HepG2 (cell line): ENCODE data around the gene FEV. TPM values are rescaled to one million over a fixed set of nuclear protein-coding genes. Genes with fewer than 3 reads are reported as not detected.

Experiments used
- KDM5B ChIP-seq: sonication (generic); formaldehyde crosslinking; IDR thresholded peaks from 2 replicates; pipeline ENCODE4 v1.4.0; 2020; ENCODE audit warnings: missing genetic modification reagents, mild to moderate bottlenecking, borderline replicate concordance
- MBNL3 ChIP-seq: fragments of 250-450 bp; sonication (Bioruptor Pico); conservative IDR thresholded peaks from 2 replicates; pipeline ENCODE4 v1.8.0; 2022; ENCODE audit warnings: mild to moderate bottlenecking, inconsistent platforms
- MTF1 ChIP-seq: sonication (generic); formaldehyde crosslinking; IDR thresholded peaks from 2 replicates; pipeline ENCODE4 v1.5.0; 2020; ENCODE audit warnings: missing genetic modification reagents
- MZF1 ChIP-seq: sonication (generic); formaldehyde crosslinking; IDR thresholded peaks from 2 replicates; pipeline ENCODE4 v1.8.1; 2023; ENCODE audit warnings: mild to moderate bottlenecking, missing genetic modification reagents, borderline replicate concordance
- NFRKB ChIP-seq: fragments of 450-650 bp; IDR thresholded peaks from 2 replicates; pipeline ENCODE4 v1.6.1; 2017
- NFYB ChIP-seq: sonication (generic); formaldehyde crosslinking; IDR thresholded peaks from 2 replicates; pipeline ENCODE4 v1.4.0; 2020; ENCODE audit warnings: missing genetic modification reagents
- NRL ChIP-seq: sonication (generic); formaldehyde crosslinking; IDR thresholded peaks from 2 replicates; pipeline ENCODE4 v1.5.0; 2020; ENCODE audit warnings: missing genetic modification reagents, mild to moderate bottlenecking, moderate library complexity, borderline replicate concordance
- RAD51 ChIP-seq: fragments of 450-650 bp; IDR thresholded peaks from 2 replicates; pipeline ENCODE4 v1.6.1; 2016; ENCODE audit warnings: borderline replicate concordance
- RELA ChIP-seq: sonication (generic); formaldehyde crosslinking; IDR thresholded peaks from 2 replicates; pipeline ENCODE4 v1.4.0; 2020; ENCODE audit warnings: missing genetic modification reagents
- RFX5 ChIP-seq: IDR thresholded peaks from 2 replicates; pipeline ENCODE4 v1.6.1; 2011; ENCODE audit warnings: low read depth, low read length, improper control_type of control experiment
- TBP ChIP-seq: sonication (generic); formaldehyde crosslinking; IDR thresholded peaks from 2 replicates; pipeline ENCODE4 v1.5.0; 2020; ENCODE audit warnings: missing genetic modification reagents
- ZFP37 ChIP-seq: sonication (generic); formaldehyde crosslinking; IDR thresholded peaks from 2 replicates; pipeline ENCODE4 v1.4.0; 2020; ENCODE audit warnings: missing genetic modification reagents, borderline replicate concordance
- ZNF331 ChIP-seq: sonication (generic); formaldehyde crosslinking; IDR thresholded peaks from 2 replicates; pipeline ENCODE4 v1.4.0; 2020; ENCODE audit warnings: missing genetic modification reagents
- ZNF382 ChIP-seq: sonication (generic); formaldehyde crosslinking; IDR thresholded peaks from 2 replicates; pipeline ENCODE4 v1.5.0; 2020; ENCODE audit warnings: missing genetic modification reagents, mild to moderate bottlenecking, borderline replicate concordance
- polyA plus RNA-seq, 8 experiments: library from polyadenylated mRNA; depleted of rRNA in 3 of 8; stranded (reverse) in 7 of 8; unstranded in 1 of 8; fragments of >200 nt; fragmentation: Illumina TruSeq in 4 of 8; extraction: Trizol in 4 of 8; gene quantifications; 2 replicates each; pipeline versions ENCODE4 v1.2.1 to v1.2.3, GENCODE V29; 2011 to 2016; ENCODE audit warnings: low read depth in 4 of 8, missing spikeins in 1 of 8, mixed read lengths in 1 of 8; ENCODE audit not compliant: insufficient read depth in 1 of 8
- total RNA-seq, 5 experiments: library from RNA; depleted of rRNA; stranded (reverse); fragments of >200 nt; fragmentation: Illumina TruSeq; extraction: Trizol; gene quantifications; 2 replicates each; pipeline ENCODE4 v1.2.3, GENCODE V29; 2016; ENCODE audit warnings: low read depth in 1 of 5
- TF ChIP-seq, protein P1 (sequence below): IDR thresholded peaks from 2 replicates; pipeline ENCODE4 v1.6.1; 2016; ENCODE audit warnings: missing compliant biosample characterization, missing genetic modification reagents, borderline replicate concordance
- TF ChIP-seq, protein P2 (sequence below): sonication (generic); formaldehyde crosslinking; IDR thresholded peaks from 2 replicates; pipeline ENCODE4 v1.8.1; 2023; ENCODE audit warnings: mild to moderate bottlenecking, moderate library complexity, missing genetic modification reagents
- TF ChIP-seq, protein P3 (sequence below): sonication (generic); formaldehyde crosslinking; IDR thresholded peaks from 2 replicates; pipeline ENCODE4 v1.5.1; 2020; ENCODE audit warnings: mild to moderate bottlenecking, missing genetic modification reagents, moderate library complexity
- TF ChIP-seq, protein P4 (sequence below): sonication (generic); IDR thresholded peaks from 2 replicates; pipeline ENCODE4 v1.6.1; 2016; ENCODE audit warnings: low read depth, borderline replicate concordance
- TF ChIP-seq, protein P5 (sequence below): sonication (generic); formaldehyde crosslinking; IDR thresholded peaks from 2 replicates; pipeline ENCODE4 v1.5.0; 2020; ENCODE audit warnings: mild to moderate bottlenecking, missing genetic modification reagents

FEV gene
- total and polyA plus RNA-seq, 2 of the 13 experiments (the other 11 are each of a cell fraction or from before 2014, with no cell fraction given), result not detected

DNA sequence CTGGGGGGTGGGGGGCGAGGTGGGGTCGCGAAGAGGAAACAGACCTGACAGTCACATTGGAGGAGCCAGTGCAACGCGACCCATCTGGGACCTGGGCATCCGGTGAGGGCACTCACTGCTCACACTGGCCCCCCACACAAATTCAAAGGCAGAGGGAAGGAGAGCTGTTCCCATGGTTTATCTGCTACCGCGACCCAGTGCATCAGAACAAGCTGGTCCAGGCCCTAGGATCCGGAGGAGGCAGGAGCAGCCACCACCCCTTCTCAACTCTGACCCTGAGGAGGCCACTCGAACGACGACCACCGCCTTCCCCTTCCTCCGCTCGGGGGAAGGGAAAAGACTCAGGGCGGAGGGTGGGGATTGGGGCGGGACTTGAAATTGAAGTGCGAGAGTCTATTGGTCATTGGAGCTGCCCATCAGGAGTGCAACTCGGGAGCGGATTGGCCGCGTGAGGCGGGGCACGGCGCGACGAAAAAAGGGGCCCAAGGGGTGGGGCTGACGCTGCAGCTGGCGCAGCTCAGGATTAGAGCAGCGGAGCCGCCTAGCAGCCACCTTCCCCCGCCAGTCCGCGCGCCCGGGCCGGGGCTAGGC, 25.7 kb downstream of the FEV start, which contains the start of gene CDK5R2 (continued):
- TF ChIP-seq, protein P1, sequence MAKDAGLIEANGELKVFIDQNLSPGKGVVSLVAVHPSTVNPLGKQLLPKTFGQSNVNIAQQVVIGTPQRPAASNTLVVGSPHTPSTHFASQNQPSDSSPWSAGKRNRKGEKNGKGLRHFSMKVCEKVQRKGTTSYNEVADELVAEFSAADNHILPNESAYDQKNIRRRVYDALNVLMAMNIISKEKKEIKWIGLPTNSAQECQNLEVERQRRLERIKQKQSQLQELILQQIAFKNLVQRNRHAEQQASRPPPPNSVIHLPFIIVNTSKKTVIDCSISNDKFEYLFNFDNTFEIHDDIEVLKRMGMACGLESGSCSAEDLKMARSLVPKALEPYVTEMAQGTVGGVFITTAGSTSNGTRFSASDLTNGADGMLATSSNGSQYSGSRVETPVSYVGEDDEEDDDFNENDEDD (CRISPR knock-in tag), result no peak
- TF ChIP-seq MBNL3 (CRISPR knock-in tag) (no peak), ZFP37 (CRISPR knock-in tag) (no peak), NRL (CRISPR knock-in tag) (0 out of 2 replicates have a peak, but pooled peaks have one; percentile 25), ZNF382 (CRISPR knock-in tag) (no peak), KDM5B (CRISPR knock-in tag) (no peak), MTF1 (no peak), RAD51 (no peak), NFYB (CRISPR knock-in tag) (peak; percentile 89), ZNF331 (CRISPR knock-in tag) (no peak), TBP (CRISPR knock-in tag) (no peak), RFX5 (no peak), MZF1 (CRISPR knock-in tag) (no peak), RELA (CRISPR knock-in tag) (no peak), NFRKB (no peak)
- TF ChIP-seq, protein P2, sequence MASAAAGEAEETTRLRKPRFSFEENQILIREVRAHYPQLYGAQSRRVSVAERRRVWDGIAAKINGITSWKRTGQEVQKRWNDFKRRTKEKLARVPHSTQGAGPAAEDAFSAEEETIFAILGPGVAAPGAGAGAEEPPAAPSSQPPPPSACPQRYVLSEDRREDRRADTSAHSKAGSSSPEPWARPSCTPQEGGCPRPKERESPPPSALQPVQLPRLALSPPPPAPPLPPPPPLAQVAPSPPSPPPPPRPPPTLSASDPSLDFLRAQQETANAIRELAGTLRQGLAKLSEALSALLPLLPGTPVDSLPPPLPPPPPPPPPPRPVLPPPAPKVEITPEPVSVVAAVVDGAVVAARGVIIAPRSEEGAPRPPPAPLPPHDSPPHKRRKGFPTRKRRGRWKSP (CRISPR knock-in tag), result peak; percentile 59
- TF ChIP-seq, protein P3, sequence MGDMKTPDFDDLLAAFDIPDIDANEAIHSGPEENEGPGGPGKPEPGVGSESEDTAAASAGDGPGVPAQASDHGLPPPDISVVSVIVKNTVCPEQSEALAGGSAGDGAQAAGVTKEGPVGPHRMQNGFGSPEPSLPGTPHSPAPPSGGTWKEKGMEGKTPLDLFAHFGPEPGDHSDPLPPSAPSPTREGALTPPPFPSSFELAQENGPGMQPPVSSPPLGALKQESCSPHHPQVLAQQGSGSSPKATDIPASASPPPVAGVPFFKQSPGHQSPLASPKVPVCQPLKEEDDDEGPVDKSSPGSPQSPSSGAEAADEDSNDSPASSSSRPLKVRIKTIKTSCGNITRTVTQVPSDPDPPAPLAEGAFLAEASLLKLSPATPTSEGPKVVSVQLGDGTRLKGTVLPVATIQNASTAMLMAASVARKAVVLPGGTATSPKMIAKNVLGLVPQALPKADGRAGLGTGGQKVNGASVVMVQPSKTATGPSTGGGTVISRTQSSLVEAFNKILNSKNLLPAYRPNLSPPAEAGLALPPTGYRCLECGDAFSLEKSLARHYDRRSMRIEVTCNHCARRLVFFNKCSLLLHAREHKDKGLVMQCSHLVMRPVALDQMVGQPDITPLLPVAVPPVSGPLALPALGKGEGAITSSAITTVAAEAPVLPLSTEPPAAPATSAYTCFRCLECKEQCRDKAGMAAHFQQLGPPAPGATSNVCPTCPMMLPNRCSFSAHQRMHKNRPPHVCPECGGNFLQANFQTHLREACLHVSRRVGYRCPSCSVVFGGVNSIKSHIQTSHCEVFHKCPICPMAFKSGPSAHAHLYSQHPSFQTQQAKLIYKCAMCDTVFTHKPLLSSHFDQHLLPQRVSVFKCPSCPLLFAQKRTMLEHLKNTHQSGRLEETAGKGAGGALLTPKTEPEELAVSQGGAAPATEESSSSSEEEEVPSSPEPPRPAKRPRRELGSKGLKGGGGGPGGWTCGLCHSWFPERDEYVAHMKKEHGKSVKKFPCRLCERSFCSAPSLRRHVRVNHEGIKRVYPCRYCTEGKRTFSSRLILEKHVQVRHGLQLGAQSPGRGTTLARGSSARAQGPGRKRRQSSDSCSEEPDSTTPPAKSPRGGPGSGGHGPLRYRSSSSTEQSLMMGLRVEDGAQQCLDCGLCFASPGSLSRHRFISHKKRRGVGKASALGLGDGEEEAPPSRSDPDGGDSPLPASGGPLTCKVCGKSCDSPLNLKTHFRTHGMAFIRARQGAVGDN (CRISPR knock-in tag), result peak; percentile 45; the same call in 1 of the 2 replicates
- TF ChIP-seq, protein P4, sequence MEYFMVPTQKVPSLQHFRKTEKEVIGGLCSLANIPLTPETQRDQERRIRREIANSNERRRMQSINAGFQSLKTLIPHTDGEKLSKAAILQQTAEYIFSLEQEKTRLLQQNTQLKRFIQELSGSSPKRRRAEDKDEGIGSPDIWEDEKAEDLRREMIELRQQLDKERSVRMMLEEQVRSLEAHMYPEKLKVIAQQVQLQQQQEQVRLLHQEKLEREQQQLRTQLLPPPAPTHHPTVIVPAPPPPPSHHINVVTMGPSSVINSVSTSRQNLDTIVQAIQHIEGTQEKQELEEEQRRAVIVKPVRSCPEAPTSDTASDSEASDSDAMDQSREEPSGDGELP, result peak; percentile 19; the same call in 1 of the 2 replicates
- TF ChIP-seq, protein P5, sequence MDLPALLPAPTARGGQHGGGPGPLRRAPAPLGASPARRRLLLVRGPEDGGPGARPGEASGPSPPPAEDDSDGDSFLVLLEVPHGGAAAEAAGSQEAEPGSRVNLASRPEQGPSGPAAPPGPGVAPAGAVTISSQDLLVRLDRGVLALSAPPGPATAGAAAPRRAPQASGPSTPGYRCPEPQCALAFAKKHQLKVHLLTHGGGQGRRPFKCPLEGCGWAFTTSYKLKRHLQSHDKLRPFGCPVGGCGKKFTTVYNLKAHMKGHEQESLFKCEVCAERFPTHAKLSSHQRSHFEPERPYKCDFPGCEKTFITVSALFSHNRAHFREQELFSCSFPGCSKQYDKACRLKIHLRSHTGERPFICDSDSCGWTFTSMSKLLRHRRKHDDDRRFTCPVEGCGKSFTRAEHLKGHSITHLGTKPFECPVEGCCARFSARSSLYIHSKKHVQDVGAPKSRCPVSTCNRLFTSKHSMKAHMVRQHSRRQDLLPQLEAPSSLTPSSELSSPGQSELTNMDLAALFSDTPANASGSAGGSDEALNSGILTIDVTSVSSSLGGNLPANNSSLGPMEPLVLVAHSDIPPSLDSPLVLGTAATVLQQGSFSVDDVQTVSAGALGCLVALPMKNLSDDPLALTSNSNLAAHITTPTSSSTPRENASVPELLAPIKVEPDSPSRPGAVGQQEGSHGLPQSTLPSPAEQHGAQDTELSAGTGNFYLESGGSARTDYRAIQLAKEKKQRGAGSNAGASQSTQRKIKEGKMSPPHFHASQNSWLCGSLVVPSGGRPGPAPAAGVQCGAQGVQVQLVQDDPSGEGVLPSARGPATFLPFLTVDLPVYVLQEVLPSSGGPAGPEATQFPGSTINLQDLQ (CRISPR knock-in tag), result no peak
